Measurements from ENCODE around the gene RNLS.
"Not testable (repeated sequence)": the region's sequence is repeated elsewhere in the genome, so short reads cannot be mapped to it uniquely, and the experiment has no call there.

The RNLS gene

DNA sequence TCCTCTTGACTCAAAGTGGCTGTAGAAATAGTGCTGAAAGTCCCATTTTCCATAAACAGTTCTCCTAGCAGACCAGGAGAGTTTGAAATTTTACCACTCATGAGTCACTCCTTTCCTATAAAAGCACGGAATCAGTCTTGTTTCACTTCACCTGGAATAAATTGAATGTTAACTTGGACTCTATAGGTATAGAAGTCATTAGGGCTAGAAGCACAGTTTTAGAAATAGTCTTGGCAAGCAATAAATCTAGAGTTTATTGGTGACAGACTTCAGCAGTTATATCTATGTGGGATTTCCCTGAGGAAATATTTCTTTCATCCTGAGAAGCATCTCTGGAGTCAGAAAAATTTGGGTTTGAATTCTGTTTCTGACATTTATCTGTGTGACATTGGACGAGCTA, 212.4 kb downstream of the RNLS start:
- H3K36me3 ChIP-seq: no peaks in the 10 kb centered on the region
- no peak for TF ChIP-seq Cebpa-rat (IDR thresholded peaks at IDR 0.05)
- no peak overlapping the region for H3K9ac ChIP-seq
- no peaks in the 10 kb centered on the region for H4K20me1 ChIP-seq
- H3K4me3 ChIP-seq: no peak overlapping the region
- no peaks in the 10 kb centered on the region for H3K4me1 ChIP-seq
- H3K4me2 ChIP-seq: no peak overlapping the region
- H3K27me3 ChIP-seq: no peaks in the 10 kb centered on the region
- no peaks in the 10 kb centered on the region for H3K9me3 ChIP-seq
- no peak overlapping the region for H3K27ac ChIP-seq

- Histone ChIP-seq H3K27ac (no peak overlapping the region), H3K4me3 (no peak overlapping the region), H3K36me3 (no peaks in the 10 kb centered on the region), H3K4me1 (no peaks in the 10 kb centered on the region), H3K27me3 (no peaks in the 10 kb centered on the region), H3K9ac (no peak overlapping the region), H3K4me2 (no peak overlapping the region), H4K20me1 (no peaks in the 10 kb centered on the region), H3K9me3 (no peaks in the 10 kb centered on the region)
- TF ChIP-seq Cebpa-rat (IDR thresholded peaks at IDR 0.05): no peak
These were observed 216.3 kb downstream of the RNLS start for GRCh38 chr10:88366772-88367171.

DNA sequence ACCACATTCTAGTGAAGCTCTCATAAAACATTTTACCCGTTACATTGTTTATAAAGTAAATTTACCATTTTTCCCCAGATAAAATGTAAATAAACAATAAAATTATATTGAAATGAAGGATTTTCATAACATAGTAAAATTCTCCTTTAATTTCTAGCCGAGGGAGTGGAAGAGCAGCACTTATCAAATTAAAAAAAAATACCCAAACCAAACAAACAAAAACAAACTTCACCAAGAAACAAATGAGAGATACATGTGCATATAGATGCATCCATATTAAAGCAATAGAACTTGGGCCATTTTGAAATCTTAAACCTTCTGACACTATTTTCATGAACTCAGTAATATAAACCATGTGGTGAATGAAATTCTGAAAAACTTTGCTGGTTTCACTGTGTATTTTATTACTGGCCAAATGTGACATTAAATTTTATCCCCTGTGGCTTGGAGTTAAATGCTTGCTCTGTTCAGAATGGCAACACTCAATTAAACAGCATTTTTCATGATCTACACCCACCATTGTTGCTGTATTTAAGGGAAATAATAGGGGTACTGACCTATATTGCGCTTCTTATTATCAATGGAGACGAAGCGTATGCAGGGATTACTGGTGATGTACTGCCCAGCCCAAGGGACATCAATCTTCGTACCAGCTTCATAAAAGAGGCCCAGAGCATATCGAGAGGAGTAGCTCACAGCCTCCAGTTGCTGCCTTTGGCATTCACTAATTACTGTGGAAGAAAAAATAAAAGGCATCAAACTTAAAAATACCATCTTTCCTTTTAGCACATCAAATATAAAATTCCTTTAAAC, 220.9 kb downstream of the RNLS start:
- Histone ChIP-seq H3K9ac (no peak overlapping the region), H3K36me3 (no peaks in the 10 kb centered on the region), H3K9me3 (0 out of 2 replicates have a peak, but pooled peaks cover 3% of the 10 kb centered on the region), H3K4me1 (no peaks in the 10 kb centered on the region), H3K27ac (no peak overlapping the region), H3K4me3 (no peak overlapping the region), H3K4me2 (no peak overlapping the region), H3K27me3 (no peaks in the 10 kb centered on the region), H4K20me1 (no peaks in the 10 kb centered on the region)
- no peak for TF ChIP-seq Cebpa-rat (IDR thresholded peaks at IDR 0.05)

- Histone ChIP-seq H3K27me3 (no peaks in the 10 kb centered on the region), H3K4me1 (no peaks in the 10 kb centered on the region), H3K9me3 (0 out of 2 replicates have a peak, but pooled peaks cover 3% of the 10 kb centered on the region), H3K4me3 (no peak overlapping the region), H3K4me2 (no peak overlapping the region), H3K36me3 (no peaks in the 10 kb centered on the region), H4K20me1 (no peaks in the 10 kb centered on the region), H3K9ac (no peak overlapping the region), H3K27ac (no peak overlapping the region)
- TF ChIP-seq Cebpa-rat (IDR thresholded peaks at IDR 0.05): no peak
These were observed 221.6 kb downstream of the RNLS start for GRCh38 chr10:88361494-88361893.

DNA sequence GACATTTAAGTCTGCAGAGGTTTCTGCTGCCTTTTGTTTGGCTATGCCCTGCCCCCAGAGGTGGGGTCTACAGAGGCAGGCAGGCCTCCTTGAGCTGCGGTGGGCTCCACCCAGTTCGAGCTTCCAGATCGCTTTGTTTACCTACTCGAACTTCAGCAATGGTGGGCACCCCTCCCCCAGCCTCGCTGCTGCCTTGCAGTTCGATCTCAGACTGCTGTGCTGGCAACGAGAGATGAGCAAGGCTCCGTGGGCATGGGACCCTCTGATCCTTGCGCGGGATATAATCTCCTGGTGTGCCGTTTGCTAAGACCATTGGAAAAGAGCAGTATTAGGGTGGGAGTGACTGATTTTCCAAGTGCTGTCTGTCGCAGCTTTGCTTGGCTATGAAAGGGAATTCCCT, 227.4 kb downstream of the RNLS start:
- not testable (repeated sequence) for H3K4me1 ChIP-seq, H3K36me3 ChIP-seq, H3K4me2 ChIP-seq, H3K27me3 ChIP-seq, H3K9ac ChIP-seq, H3K4me3 ChIP-seq, H4K20me1 ChIP-seq, H3K27ac ChIP-seq
- H3K9me3 ChIP-seq: peaks cover 22% of the 10 kb centered on the region

- no peak for TF ChIP-seq Cebpa-rat (IDR thresholded peaks at IDR 0.05)
- Histone ChIP-seq H3K4me2 (no peak overlapping the region), H4K20me1 (no peaks in the 10 kb centered on the region), H3K27me3 (no peaks in the 10 kb centered on the region), H3K4me3 (no peak overlapping the region), H3K9ac (no peak overlapping the region), H3K4me1 (peaks cover 23% of the 10 kb centered on the region), H3K9me3 (peaks cover 11% of the 10 kb centered on the region), H3K36me3 (no peaks in the 10 kb centered on the region), H3K27ac (no peak overlapping the region)
These were observed 235.4 kb downstream of the RNLS start for GRCh38 chr10:88347597-88348304.

DNA sequence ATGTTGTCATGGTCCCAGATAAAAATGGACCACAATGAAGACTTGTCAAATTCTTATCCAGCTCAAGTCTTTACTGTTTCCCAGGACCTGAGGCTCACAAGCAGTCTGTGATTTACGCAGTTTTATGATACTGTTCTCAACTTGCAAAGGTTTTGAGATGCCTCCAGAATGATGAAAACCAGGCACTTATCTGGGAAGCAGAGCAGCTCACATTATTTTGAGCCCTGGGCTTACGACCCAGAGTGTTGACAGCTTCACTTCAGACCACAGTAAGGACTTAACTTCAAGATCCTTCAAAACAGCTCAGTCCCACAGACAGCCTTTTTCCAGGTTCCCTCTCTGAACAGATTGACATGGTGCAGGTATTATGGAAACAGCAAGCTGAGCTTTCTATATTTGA, 236.1 kb downstream of the RNLS start:
- Histone ChIP-seq H3K4me3 (no peak overlapping the region), H3K4me1 (peaks cover 23% of the 10 kb centered on the region), H4K20me1 (no peaks in the 10 kb centered on the region), H3K27ac (no peak overlapping the region), H3K9me3 (peaks cover 11% of the 10 kb centered on the region), H3K36me3 (no peaks in the 10 kb centered on the region), H3K27me3 (no peaks in the 10 kb centered on the region), H3K4me2 (no peak overlapping the region), H3K9ac (no peak overlapping the region)
- TF ChIP-seq Cebpa-rat (IDR thresholded peaks at IDR 0.05): no peak

- H3K9me3 ChIP-seq: peaks cover 9% of the 10 kb centered on the region
- no peak overlapping the region for H3K27ac ChIP-seq
- H3K27me3 ChIP-seq: no peaks in the 10 kb centered on the region
- no peak for TF ChIP-seq Cebpa-rat (IDR thresholded peaks at IDR 0.05)
- peaks cover 23% of the 10 kb centered on the region for H3K4me1 ChIP-seq
- H4K20me1 ChIP-seq: no peaks in the 10 kb centered on the region
- H3K36me3 ChIP-seq: no peaks in the 10 kb centered on the region
- H3K9ac ChIP-seq: no peak overlapping the region
- H3K4me2 ChIP-seq: peak overlapping the region; percentile 39; the same call in 1 of the 2 replicates
- H3K4me3 ChIP-seq: no peak overlapping the region
These were observed 236.8 kb downstream of the RNLS start for GRCh38 chr10:88346144-88346977.

DNA sequence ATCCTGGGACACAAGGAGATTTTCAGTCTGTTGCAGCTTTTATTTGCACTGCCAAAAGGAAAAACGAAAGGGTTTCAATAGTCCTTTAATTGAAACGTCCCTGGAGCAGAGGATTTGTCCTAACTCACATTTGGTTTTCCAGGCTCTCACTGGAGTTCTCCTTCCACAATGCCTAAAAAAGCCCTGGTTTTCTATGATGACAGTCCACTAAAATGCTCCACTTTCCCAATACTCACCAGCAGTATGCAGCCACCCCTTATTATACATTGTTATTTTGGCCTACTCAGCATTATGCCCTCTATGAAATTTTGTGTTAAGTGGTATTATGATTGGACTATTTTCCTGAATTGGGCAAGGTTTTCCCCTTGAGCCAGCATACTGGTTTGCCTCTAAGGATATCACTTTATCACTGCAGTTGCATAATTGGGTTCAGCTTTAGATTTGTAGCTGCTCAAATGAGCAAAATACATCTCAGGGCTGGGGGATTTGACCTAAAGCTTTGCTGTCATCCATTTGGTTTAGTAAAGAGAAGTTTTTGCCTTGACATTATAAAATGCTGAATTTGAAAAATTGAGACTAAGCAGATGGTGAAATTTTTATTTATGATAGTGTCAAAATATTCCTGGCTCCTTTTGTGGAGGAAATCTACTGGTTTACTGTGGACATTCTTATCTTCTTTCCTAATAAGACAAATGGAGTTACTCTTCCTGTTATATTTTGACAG, 239.2 kb downstream of the RNLS start:
- Histone ChIP-seq H3K27me3 (no peaks in the 10 kb centered on the region), H3K9me3 (no peaks in the 10 kb centered on the region), H3K27ac (no peak overlapping the region), H3K4me2 (no peak overlapping the region), H3K4me1 (peaks cover 23% of the 10 kb centered on the region), H3K9ac (no peak overlapping the region), H4K20me1 (no peaks in the 10 kb centered on the region), H3K4me3 (no peak overlapping the region), H3K36me3 (no peaks in the 10 kb centered on the region)
- TF ChIP-seq Cebpa-rat (IDR thresholded peaks at IDR 0.05): no peak

Data from BLaER1 (cell line).